Transverse colon (tissue), 4 donors: ENCODE results near the gene TMEM181.

ENCODE experiments used
- POLR2A ChIP-seq: fragments of 450-650 bp; IDR thresholded peaks from one replicate; pipeline ENCODE4 v1.6.1; 2016; ENCODE audit warnings: antibody characterized with exemption, mild to moderate bottlenecking, moderate library complexity
- POLR2AphosphoS5 ChIP-seq, 3 donors: sonication (generic); formaldehyde crosslinking; IDR thresholded peaks; one replicate each; pipeline ENCODE4 v1.6.1; 2016; ENCODE audit warnings: antibody characterized with exemption in 3 of 3
- TF ChIP-seq, protein P1 (sequence below), 5 experiments: fragments of 200-600 bp in 3 of 5; fragments of 450-650 bp in 2 of 5; sonication (generic) in 3 of 5; IDR thresholded peaks; 1 replicate in 2 of 5; 2 replicates in 3 of 5; pipeline ENCODE4 v1.5.1; 2016 to 2017; ENCODE audit warnings: antibody characterized with exemption in 5 of 5, inconsistent platforms in 3 of 5, mild to moderate bottlenecking in 2 of 5, moderate library complexity in 1 of 5

- TF ChIP-seq, protein P1, sequence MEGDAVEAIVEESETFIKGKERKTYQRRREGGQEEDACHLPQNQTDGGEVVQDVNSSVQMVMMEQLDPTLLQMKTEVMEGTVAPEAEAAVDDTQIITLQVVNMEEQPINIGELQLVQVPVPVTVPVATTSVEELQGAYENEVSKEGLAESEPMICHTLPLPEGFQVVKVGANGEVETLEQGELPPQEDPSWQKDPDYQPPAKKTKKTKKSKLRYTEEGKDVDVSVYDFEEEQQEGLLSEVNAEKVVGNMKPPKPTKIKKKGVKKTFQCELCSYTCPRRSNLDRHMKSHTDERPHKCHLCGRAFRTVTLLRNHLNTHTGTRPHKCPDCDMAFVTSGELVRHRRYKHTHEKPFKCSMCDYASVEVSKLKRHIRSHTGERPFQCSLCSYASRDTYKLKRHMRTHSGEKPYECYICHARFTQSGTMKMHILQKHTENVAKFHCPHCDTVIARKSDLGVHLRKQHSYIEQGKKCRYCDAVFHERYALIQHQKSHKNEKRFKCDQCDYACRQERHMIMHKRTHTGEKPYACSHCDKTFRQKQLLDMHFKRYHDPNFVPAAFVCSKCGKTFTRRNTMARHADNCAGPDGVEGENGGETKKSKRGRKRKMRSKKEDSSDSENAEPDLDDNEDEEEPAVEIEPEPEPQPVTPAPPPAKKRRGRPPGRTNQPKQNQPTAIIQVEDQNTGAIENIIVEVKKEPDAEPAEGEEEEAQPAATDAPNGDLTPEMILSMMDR (IDR thresholded peaks at IDR 0.05) = no peak
- TF ChIP-seq POLR2A (no peak), POLR2AphosphoS5 (IDR thresholded peaks at IDR 0.05) (no peak)
Observed at GRCh38 chr6:158584236-158584651, 24.4 kb downstream of the TMEM181 start.
